Measurements from ENCODE around the gene MYO3B. TPM values are rescaled to one million over a fixed set of nuclear protein-coding genes. Genes with fewer than 3 reads are reported as not detected.

Gene MYO3B
- total RNA-seq, 1 experiment from 2014 or later: 0.63 TPM

DNA sequence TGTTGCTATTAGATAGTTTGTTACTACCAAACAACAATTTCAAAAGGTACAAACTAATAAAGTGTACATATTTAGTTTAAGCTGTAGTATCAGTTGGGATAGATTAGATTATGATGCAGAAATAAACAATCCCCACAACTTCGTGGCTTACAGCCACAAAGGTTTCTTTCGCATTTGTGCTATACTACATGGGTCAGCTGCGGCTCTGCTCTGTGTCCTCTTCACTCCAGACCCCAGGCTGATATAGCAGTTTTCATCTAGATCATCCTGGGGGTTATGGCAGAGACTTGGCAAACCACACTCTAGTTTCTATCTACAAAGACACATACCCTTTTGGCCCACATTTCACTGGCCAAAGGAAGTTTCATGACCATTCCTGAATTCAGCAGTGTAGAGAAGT, 429.2 kb downstream of the MYO3B start:
- Mint-ChIP-seq H3K36me3 (ENCODE audit: insufficient read depth in 1 of 3, low read depth in 3 of 3) (no peaks in the 10 kb centered on the region), H3K4me3 (no peak overlapping the region), H3K27me3 (ENCODE audit: low read depth) (peaks cover 1% of the 10 kb centered on the region; the same call in 1 of the 2 replicates), H3K4me1 (no peaks in the 10 kb centered on the region), H3K27ac (no peak overlapping the region), H3K9me3 (no peaks in the 10 kb centered on the region)
- Histone ChIP-seq H2AFZ (ENCODE audit: low read length) (no peak overlapping the region), H3K9me3 (ENCODE audit: control insufficient read depth, low read depth, low read length) (no peaks in the 10 kb centered on the region), H3K9ac (ENCODE audit: extremely low read depth, insufficient read length, low read length) (no peak overlapping the region), H3K14ac (ENCODE audit: insufficient read depth, low read length) (no peak overlapping the region), H3K23ac (ENCODE audit: insufficient read length, low read depth, low read length) (no peak overlapping the region), H3K4me1 (ENCODE audit: insufficient read depth, low read length) (no peaks in the 10 kb centered on the region), H4K91ac (ENCODE audit: insufficient read length, low read depth, low read length) (no peak overlapping the region), H3K18ac (ENCODE audit: insufficient read length, low read depth, low read length) (no peak overlapping the region), H3K79me2 (ENCODE audit: insufficient read depth, low read length) (no peaks in the 10 kb centered on the region), H2BK5ac (ENCODE audit: insufficient read length, low read length) (no peak overlapping the region), H2AK5ac (ENCODE audit: insufficient read length, low read length) (no peak overlapping the region), H3K4ac (ENCODE audit: low read depth, low read length) (no peak overlapping the region), H2BK12ac (ENCODE audit: insufficient read length, low read depth, low read length) (no peak overlapping the region), H2BK15ac (ENCODE audit: low read depth, low read length) (no peak overlapping the region), H2BK120ac (ENCODE audit: low read depth, low read length, poor library complexity, severe bottlenecking) (no peak overlapping the region), H4K8ac (replicated peaks; ENCODE audit: insufficient read length, low read depth, low read length) (no peak overlapping the region), H4K5ac (ENCODE audit: insufficient read length, low read depth, low read length) (no peak overlapping the region), H3K79me1 (ENCODE audit: insufficient read depth, low read depth, low read length, poor library complexity, severe bottlenecking) (no peaks in the 10 kb centered on the region), H3K56ac (ENCODE audit: insufficient read length, low read depth, low read length) (no peak overlapping the region), H3K27me3 (ENCODE audit: insufficient read depth, low read length) (no peaks in the 10 kb centered on the region), H3K27ac (ENCODE audit: insufficient read length, low read depth, low read length) (no peak overlapping the region), H3T11ph (ENCODE audit: low read length) (no peak overlapping the region), H2BK20ac (ENCODE audit: low read depth, low read length, poor library complexity, severe bottlenecking) (no peak overlapping the region), H3K4me2 (ENCODE audit: insufficient read depth, insufficient read length, low read length) (no peak overlapping the region), H4K20me1 (ENCODE audit: control insufficient read depth, insufficient read depth, insufficient read length) (no peaks in the 10 kb centered on the region), H3K23me2 (ENCODE audit: insufficient read length, low read depth, low read length, poor library complexity, severe bottlenecking) (no peaks in the 10 kb centered on the region)
- DNase-seq: no peak
- WGBS (ENCODE audit: extremely low coverage, insufficient read length, low lambda C conversion rate): no CpG with 5 or more reads among the region's 3 CpGs
- TF ChIP-seq, protein P1, sequence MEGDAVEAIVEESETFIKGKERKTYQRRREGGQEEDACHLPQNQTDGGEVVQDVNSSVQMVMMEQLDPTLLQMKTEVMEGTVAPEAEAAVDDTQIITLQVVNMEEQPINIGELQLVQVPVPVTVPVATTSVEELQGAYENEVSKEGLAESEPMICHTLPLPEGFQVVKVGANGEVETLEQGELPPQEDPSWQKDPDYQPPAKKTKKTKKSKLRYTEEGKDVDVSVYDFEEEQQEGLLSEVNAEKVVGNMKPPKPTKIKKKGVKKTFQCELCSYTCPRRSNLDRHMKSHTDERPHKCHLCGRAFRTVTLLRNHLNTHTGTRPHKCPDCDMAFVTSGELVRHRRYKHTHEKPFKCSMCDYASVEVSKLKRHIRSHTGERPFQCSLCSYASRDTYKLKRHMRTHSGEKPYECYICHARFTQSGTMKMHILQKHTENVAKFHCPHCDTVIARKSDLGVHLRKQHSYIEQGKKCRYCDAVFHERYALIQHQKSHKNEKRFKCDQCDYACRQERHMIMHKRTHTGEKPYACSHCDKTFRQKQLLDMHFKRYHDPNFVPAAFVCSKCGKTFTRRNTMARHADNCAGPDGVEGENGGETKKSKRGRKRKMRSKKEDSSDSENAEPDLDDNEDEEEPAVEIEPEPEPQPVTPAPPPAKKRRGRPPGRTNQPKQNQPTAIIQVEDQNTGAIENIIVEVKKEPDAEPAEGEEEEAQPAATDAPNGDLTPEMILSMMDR (conservative IDR thresholded peaks at IDR 0.05): no peak

Data from H9 (cell line).